ENCODE data around the gene MAMDC2.
"Not testable (repeated sequence)": the region's sequence is repeated elsewhere in the genome, so short reads cannot be mapped to it uniquely, and the experiment has no call there.

Gene MAMDC2

DNA sequence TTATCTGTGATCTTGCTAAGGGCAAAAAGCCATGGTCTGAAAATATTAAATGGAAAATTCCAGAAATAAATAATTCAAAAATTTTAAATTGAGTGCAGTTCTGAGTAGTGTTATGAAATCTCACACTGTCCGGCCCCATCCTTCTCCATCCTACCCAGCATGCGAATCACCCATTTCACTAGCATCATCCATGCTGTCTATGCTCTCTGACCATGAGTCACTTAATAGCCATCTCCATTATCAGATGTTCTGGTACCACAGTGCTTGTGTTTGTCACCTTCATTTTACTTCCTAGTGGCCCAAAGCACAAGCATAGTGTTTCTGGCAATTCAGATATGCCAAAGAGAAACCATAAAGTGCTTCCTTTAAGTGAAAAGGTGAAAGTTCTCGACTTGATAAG lies 151.8 kb downstream of the MAMDC2 start:
- Histone ChIP-seq H3F3A (ENCODE audit: insufficient read depth) (no peaks in the 10 kb centered on the region), H3K9me2 (replicated peaks; ENCODE audit: insufficient read depth, low read length) (no peaks in the 10 kb centered on the region), H3K4me3 (ENCODE audit: insufficient read depth, low read length, poor library complexity, severe bottlenecking) (no peak overlapping the region), H3K4me2 (ENCODE audit: low read depth, low read length, poor library complexity, severe bottlenecking) (no peak overlapping the region), H4K20me1 (ENCODE audit: low read depth, low read length) (no peaks in the 10 kb centered on the region), H3K9ac (ENCODE audit: low read length) (no peak overlapping the region), H3K79me2 (ENCODE audit: insufficient read depth, low read length) (no peaks in the 10 kb centered on the region), H3K27ac (ENCODE audit: low read depth, low read length) (no peak overlapping the region), H3K27me3 (ENCODE audit: low read length) (no peaks in the 10 kb centered on the region), H2AFZ (ENCODE audit: low read depth, low read length, severe bottlenecking) (no peak overlapping the region), H3K9me3 (ENCODE audit: insufficient read depth, low read length) (no peaks in the 10 kb centered on the region), H3K36me3 (ENCODE audit: low read length) (no peaks in the 10 kb centered on the region)
- TF ChIP-seq, protein P1, sequence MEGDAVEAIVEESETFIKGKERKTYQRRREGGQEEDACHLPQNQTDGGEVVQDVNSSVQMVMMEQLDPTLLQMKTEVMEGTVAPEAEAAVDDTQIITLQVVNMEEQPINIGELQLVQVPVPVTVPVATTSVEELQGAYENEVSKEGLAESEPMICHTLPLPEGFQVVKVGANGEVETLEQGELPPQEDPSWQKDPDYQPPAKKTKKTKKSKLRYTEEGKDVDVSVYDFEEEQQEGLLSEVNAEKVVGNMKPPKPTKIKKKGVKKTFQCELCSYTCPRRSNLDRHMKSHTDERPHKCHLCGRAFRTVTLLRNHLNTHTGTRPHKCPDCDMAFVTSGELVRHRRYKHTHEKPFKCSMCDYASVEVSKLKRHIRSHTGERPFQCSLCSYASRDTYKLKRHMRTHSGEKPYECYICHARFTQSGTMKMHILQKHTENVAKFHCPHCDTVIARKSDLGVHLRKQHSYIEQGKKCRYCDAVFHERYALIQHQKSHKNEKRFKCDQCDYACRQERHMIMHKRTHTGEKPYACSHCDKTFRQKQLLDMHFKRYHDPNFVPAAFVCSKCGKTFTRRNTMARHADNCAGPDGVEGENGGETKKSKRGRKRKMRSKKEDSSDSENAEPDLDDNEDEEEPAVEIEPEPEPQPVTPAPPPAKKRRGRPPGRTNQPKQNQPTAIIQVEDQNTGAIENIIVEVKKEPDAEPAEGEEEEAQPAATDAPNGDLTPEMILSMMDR (IDR thresholded peaks at IDR 0.05; ENCODE audit: insufficient read depth, low read length, poor library complexity, severe bottlenecking): no peak
- TF ChIP-seq EZH2phosphoT487 (conservative IDR thresholded peaks at IDR 0.05; ENCODE audit: low read length): no peak

- Histone ChIP-seq H2AFZ (ENCODE audit: low read depth, low read length, severe bottlenecking) (no peak overlapping the region), H4K20me1 (ENCODE audit: low read depth, low read length) (no peaks in the 10 kb centered on the region), H3F3A (ENCODE audit: insufficient read depth) (no peaks in the 10 kb centered on the region), H3K36me3 (ENCODE audit: low read length) (no peaks in the 10 kb centered on the region), H3K27me3 (ENCODE audit: low read length) (no peaks in the 10 kb centered on the region), H3K9me2 (replicated peaks; ENCODE audit: insufficient read depth, low read length) (no peaks in the 10 kb centered on the region), H3K27ac (ENCODE audit: low read depth, low read length) (no peak overlapping the region), H3K9me3 (ENCODE audit: insufficient read depth, low read length) (no peaks in the 10 kb centered on the region), H3K4me2 (ENCODE audit: low read depth, low read length, poor library complexity, severe bottlenecking) (no peak overlapping the region), H3K4me3 (ENCODE audit: insufficient read depth, low read length, poor library complexity, severe bottlenecking) (no peak overlapping the region), H3K79me2 (ENCODE audit: insufficient read depth, low read length) (no peaks in the 10 kb centered on the region), H3K9ac (ENCODE audit: low read length) (no peak overlapping the region)
- no peak for TF ChIP-seq EZH2phosphoT487 (conservative IDR thresholded peaks at IDR 0.05; ENCODE audit: low read length)
- TF ChIP-seq, protein P1 (IDR thresholded peaks at IDR 0.05; ENCODE audit: insufficient read depth, low read length, poor library complexity, severe bottlenecking): no peak
Measured at GRCh38 chr9:70197216-70198044, 153.8 kb downstream of the MAMDC2 start.

- not testable (repeated sequence) for H3K9me3 ChIP-seq (ENCODE audit: insufficient read depth, low read length); H3K9me2 ChIP-seq (replicated peaks; ENCODE audit: insufficient read depth, low read length); H3K4me2 ChIP-seq (ENCODE audit: low read depth, low read length, poor library complexity, severe bottlenecking); H3K27ac ChIP-seq (ENCODE audit: low read depth, low read length); H3K27me3 ChIP-seq (ENCODE audit: low read length); H3F3A ChIP-seq (ENCODE audit: insufficient read depth); H3K79me2 ChIP-seq (ENCODE audit: insufficient read depth, low read length); H3K36me3 ChIP-seq (ENCODE audit: low read length); H3K9ac ChIP-seq (ENCODE audit: low read length); H2AFZ ChIP-seq (ENCODE audit: low read depth, low read length, severe bottlenecking); H4K20me1 ChIP-seq (ENCODE audit: low read depth, low read length); H3K4me3 ChIP-seq (ENCODE audit: insufficient read depth, low read length, poor library complexity, severe bottlenecking)
Measured at GRCh38 chr9:70204743-70205142, 161.1 kb downstream of the MAMDC2 start.

- H3K27me3 ChIP-seq (ENCODE audit: low read length): no peaks in the 10 kb centered on the region
- H3K36me3 ChIP-seq (ENCODE audit: low read length): no peaks in the 10 kb centered on the region
- no peak overlapping the region for H3K9ac ChIP-seq (ENCODE audit: low read length)
- H3K9me2 ChIP-seq (replicated peaks; ENCODE audit: insufficient read depth, low read length): no peaks in the 10 kb centered on the region
- no peak overlapping the region for H2AFZ ChIP-seq (ENCODE audit: low read depth, low read length, severe bottlenecking)
- H3F3A ChIP-seq (ENCODE audit: insufficient read depth): no peaks in the 10 kb centered on the region
- H3K4me2 ChIP-seq (ENCODE audit: low read depth, low read length, poor library complexity, severe bottlenecking): no peak overlapping the region
- no peak overlapping the region for H3K4me3 ChIP-seq (ENCODE audit: insufficient read depth, low read length, poor library complexity, severe bottlenecking)
- TF ChIP-seq EZH2phosphoT487 (conservative IDR thresholded peaks at IDR 0.05; ENCODE audit: low read length): no peak
- TF ChIP-seq, protein P1 (IDR thresholded peaks at IDR 0.05; ENCODE audit: insufficient read depth, low read length, poor library complexity, severe bottlenecking): no peak
- H3K79me2 ChIP-seq (ENCODE audit: insufficient read depth, low read length): no peaks in the 10 kb centered on the region
- H3K27ac ChIP-seq (ENCODE audit: low read depth, low read length): no peak overlapping the region
- no peaks in the 10 kb centered on the region for H3K9me3 ChIP-seq (ENCODE audit: insufficient read depth, low read length)
- no peaks in the 10 kb centered on the region for H4K20me1 ChIP-seq (ENCODE audit: low read depth, low read length)
Measured at GRCh38 chr9:70205366-70206020, 161.8 kb downstream of the MAMDC2 start.
